NCI-H2227 (cell line): ENCODE measurements around the gene POLR2J.
"Not testable (repeated sequence)": the region's sequence is repeated elsewhere in the genome, so short reads cannot be mapped to it uniquely, and the experiment has no call there.

Source experiments
- DNase-seq: peaks from one replicate; lab custom pipeline; 2025; ENCODE audit not compliant: unreplicated experiment; lab: John Stamatoyannopoulos, UW

Gene POLR2J

DNA sequence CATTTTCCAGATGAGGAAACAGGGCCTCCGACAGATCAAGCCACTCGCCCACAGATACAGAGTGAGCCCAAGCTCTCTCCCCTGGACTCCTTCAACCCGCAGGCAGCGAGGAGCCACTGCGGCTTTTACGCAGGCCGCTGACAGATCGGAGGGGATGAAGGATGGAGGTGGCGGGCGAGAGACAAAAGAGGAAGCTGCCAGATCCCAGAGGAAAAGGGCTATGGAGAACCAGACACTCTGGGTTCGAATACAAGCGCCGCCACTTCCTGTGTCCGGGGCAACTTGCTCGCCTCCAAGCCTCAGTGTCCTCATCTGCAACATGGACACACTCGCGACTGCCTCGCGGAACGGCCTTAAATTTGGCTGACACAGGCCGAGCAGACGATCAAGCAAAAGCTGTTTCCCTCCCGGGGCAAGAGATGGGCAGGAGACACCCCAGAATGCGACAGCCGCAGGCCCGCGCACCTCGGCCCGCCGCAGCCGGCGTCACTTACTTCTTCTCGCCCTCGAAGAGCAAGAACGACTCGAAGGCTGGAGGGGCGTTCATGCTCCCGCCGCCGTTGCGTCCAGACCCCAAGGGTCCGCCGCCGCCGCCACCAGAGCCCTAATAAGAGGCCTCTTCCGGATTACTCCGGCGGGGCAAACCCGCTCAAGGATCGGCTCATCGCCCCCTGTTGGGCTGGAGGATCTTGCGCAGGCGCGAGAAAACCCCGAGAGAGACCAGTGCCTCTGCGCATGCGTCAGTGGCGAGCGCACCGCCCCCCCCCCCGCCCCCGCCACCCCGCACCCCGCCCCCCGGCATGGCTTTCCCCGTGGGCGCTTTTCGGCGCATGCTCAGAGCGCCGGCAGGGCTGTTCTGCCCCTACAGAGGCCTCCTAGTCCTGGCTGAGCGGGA, at the start of gene POLR2J:
Gene POLR2J (minus strand): TSS at position 609 of the 895 bp plus-strand sequence. CDS start 62 bp downstream, at position 547.
- DNase-seq = not testable (repeated sequence)

DNA sequence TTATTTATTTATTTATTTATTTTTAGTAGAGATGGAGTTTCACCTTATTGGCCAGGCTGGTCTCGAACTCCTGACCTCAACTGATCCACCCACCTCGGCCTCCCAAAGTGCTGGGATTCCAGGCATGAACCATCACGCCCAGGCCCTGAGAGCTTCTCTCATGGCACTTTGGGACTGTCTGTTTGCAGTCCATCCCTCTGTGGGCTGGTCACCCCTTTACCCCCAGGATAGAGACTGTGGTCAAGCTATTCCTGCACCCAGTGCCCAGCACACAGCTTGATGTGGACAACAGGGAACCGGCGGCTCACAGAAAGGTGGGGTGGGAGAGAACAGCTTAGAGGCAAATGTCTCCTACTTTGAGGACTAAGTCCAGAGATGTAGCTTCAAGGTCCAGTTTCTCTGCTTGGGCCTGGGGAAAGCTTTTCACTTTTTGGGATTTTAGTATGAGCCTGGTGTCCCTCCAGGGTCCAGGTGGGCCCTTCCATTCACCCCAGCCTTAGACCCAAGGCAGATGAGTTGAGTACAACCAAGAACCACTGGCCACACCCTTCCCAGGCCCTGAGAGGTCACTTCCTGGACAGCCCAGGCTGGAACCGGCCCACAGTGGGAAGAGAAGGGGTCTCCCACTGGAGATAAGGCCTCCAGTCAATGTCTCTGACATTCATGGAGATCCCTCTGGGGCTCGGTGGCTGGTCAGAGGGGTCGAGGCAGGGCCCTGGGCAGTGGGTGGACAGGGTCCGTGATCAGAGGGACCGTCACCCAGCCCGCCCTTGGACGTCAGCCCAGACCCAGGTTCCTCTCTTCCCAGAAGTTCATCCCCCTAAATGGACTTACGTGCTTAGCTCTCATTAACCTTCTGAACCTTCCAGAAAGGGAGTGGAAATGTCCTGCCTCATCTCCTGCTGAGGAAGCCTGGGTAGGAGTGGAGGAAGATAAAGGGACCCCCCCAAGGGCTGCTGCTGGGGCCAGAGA, 49.4 kb upstream of the POLR2J start:
- DNase-seq = not testable (repeated sequence)

DNA sequence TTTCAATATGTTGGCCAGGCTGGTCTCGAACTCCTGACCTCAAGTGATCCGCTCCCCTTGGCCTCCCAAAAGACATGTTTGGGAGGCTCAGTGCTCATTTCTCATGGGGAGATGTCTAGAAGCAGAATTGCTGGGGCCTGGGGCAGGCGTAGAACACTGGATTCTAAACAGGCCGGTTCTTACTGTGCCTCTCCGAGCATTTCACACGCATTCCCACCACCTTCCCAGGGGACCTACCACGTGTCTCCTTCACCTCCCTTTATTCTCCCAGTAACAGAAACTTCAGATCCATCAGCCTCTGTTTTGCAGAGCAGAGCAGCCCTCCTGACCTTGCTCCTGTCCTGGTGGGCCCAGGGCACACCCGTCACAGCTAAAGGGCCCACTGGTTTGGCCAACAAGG, 48.5 kb upstream of the POLR2J start:
- DNase-seq = not testable (repeated sequence)

DNA sequence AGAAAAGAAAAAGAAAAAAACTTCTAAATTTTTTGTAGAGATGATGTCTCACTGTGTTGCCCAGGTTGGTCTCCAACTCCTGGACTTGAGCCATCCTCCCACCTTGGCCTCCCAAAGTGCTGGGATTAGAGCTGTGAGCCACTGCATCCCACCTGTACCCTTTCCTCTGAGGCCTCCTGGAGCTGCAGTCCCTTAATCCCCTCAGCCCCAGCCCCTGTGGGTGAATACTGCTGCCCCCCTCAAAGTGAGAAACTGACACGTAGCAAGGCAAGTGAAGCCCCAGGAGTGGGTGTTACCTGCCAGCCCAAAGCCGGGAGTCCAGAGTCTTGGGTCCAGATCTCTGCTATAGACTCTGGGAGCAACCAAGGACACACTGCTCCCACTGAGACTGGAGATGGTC, 46.1 kb upstream of the POLR2J start:
- not testable (repeated sequence) for DNase-seq

DNA sequence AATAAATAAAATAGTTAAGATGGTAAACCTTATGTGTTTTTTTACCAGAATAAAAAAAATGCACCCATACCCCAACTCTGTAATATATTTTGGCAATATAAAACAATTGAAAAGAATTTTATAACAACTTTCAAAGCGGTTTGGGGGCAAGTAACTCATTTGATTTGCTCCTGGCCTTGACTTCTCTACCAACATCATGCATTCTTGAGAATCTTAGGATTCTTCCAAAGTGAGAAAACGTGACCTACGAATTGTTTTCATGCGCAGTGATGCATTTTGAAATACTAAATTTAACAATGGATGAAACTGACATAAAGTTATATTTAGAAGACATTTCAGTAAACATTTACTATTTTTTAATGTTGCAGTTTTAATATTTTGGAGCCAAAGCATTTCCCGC, 42.1 kb upstream of the POLR2J start:
- DNase-seq = not testable (repeated sequence)

DNA sequence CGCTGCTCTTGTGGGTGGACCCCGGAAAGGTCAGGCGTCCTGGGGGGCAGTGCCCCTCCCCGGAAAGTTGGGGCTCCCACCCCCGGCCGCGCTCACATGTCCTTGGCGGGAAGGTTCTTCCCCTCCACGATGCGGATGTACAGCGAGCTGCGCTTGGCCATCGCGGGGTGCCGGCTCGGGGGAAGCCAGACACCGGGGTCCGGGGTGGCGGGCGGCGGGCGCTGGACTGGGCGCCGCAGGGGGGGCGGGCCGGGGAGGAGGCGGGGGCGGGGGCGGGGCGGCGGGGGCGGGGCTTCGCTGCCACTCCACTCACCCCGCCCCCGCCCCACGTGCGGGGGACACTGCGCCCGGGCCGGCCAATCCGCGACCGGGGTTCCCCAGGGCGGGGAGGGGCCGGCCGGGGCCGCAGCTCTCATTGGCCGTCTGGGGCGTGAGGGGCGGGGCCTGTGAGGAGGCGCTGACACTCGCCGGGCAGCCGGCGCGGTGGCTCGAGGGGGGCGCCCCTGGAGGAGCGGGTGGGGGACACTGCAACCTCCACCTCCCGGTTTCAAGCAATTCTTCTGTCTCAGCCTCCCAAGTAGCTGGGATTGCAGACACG, 38.9 kb upstream of the POLR2J start, which contains the start of gene RASA4B:
Gene RASA4B (minus strand): TSS at position 228 of the 598 bp plus-strand sequence. CDS start 67 bp downstream, at position 161.
- DNase-seq = not testable (repeated sequence)

DNA sequence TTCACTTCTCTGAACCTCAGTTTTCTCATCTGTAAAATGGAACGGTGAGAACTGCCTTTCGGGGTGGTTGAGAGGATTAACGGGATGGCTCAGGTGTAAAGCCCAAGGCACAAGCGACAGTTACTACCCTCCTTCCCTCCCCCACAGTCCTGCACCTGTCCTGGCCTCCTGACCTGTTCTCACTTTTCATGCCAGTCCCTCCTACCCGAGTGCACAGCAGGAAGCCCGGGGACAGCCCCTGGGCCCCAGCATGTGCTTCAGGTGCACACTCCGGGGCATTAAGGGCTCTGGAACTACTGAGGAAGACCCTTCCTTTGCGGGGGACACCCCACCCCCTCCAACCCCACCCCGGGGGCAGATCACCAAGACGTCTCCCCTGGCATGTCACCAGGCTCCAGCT, 38.2 kb upstream of the POLR2J start:
- DNase-seq = not testable (repeated sequence)

DNA sequence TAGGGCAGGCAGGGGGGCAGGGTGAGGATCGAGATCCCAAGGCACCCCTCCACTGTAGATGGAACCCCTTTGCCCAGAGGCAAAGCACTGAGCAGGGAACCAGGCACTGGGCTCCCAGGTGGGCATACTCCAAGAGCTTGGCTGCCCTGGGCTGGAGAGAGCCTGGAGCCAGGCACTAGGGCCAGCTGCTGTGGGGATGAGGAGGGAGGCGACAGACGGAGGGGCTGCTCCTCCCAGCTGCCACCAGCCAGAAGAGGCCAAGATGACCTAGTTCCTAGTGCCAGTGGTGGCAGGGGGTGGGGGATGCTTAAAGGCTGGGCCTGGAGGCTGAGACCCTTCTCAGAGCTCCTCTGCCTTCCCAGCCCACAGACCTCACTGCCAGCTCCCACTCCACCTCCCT, 37.2 kb upstream of the POLR2J start:
- not testable (repeated sequence) for DNase-seq

DNA sequence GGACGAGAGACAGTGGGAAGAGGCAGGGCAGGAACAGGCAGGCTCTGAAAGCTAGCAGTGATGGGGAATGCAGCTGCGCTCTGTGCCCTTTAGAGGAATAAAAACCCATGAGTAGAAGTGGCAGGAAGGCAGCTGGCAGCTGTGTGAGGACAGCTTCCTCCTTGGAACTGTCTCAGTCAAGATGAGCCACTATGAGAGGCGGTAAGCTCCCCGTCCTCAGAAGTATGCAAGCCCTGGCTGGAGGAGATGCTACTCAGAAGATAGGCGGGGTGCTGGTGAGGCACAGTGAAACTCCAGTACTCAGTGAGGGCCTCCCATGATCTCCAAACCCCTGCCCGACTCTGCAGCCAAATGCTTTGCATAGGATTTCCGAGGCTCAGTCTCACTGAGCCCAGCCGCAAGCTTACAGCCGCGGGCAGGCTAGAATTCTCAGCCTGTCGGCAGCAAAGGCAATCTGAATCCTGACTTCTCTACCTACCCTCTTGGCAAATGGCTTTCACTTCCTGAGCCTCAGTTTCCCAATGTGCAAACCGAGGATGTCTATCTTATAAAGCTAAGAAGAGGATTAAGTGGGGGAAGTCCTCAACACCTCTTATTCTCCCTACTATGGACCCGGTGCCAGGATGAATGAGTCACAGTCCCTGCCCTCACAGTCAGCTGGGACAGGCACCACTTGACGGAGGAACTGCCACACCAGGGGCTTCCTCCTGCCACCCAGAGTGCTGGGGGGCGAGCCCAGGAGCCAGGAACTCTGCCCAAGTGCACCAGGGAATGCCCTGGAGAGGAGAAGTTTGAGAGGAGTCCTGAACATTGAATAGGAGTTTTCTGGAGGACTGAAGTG, 36.4 kb upstream of the POLR2J start:
- not testable (repeated sequence) for DNase-seq

DNA sequence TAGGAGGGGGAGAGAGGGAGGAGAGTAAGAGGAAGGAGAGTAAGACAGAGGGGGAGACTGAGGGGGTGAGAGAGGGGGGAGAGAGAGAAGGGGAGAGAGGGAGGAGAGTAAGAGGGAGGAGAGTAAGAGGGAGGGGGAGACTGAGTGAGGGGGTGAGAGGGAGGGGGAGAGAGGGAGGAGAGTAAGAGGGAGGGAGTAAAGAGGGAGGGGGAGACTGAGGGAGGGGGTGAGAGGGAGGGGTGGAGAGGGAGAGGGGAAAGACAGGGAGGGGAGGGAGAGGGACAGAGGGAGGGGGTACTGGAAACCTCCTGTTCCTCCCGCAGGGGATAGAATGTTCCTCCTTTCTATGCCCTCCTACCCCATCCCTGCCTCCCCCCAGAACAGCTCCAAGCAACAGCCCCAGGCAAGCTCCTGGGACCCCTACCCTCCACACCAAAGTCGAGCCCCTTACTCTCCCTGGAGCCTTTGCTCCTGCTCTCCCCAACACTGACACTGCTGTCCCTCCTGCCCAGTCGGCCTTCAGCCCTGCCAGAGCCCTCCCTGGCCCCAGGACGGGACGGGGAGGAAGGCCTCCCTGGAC, 34.0 kb upstream of the POLR2J start:
- not testable (repeated sequence) for DNase-seq

DNA sequence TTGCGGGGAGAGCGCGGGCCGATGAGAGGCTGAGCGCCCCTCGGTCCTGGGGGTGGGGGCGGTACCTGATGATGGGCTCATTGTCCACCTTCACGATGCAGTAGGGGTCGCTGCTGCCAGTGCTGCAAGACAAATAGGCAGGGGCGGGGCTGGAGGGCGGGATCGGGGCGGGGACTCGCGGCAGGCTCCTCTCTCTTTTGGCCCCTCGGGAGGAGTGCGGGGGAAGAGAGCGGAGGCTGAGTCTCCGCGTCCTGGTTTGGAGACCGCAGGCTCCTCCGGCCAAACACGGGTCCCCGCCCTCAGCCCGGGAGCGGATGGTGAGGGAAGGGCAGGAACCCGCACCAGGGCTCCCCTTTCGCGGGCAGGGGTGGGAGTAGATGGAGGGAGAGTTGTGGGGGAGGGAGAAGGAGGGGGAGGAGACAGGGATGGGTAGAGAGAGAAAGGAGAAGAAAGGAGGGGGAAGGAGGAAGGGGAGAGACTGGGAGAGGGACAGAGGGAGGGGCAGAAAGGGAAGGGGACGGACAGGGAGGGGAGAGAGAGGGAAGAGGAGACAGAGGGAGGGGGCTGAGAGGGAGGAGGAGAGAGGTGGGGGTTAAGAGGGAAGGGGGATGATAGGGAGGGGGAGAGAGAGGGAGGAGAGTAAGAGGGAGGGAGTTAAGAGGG, 33.3 kb upstream of the POLR2J start:
- not testable (repeated sequence) for DNase-seq

DNA sequence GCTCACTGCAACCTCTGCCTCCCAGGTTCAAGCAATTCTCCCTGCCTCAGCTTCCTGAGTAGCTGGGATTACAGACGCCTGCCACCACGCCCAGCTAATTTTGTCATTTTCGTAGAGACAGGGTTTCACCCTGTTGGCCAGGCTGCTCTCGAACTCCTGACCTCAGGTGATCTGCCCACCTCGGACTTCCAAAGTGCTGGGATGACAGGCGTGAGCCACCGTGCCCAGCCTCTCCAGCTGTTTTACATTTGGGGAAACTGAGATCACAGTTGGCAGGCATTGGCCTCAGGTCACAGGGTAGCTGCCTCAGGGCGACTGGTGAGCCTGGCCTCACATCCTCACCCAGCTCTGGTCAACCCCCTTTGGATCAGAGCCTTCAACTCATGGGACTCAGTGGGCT, 31.9 kb upstream of the POLR2J start:
- not testable (repeated sequence) for DNase-seq

DNA sequence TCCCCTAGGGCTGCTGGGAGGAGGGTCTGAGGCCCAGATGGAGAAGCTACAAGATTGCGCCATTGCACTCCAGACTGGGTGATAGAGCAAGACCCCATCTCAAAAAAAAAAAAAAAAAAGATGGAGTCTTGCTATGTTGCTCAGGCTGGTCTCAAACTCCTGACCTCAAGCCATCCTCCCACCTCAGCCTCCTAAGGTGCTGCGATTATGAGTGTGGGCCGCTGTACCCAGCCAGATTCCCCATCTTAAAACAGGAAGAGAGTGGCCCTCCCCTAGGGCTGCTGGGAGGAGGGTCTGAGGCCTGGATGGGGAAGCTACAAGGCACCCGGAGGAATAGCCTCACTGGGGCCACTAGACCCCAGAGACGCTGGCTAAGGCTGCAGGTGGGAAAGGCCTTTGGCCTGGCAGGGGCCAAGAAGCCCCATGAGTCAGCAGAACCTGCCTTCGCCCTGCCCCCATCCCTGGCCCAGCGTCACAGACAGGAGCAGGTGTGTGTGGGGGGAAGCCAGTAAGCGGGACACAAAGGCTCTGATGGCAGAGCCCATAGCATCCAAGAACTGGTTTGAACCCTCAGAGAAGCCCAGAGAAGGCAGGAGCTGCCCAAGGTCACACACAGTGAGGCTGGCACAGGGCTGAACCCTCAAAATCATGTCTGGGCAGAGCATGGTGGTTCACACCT, 28.8 kb upstream of the POLR2J start:
- not testable (repeated sequence) for DNase-seq

DNA sequence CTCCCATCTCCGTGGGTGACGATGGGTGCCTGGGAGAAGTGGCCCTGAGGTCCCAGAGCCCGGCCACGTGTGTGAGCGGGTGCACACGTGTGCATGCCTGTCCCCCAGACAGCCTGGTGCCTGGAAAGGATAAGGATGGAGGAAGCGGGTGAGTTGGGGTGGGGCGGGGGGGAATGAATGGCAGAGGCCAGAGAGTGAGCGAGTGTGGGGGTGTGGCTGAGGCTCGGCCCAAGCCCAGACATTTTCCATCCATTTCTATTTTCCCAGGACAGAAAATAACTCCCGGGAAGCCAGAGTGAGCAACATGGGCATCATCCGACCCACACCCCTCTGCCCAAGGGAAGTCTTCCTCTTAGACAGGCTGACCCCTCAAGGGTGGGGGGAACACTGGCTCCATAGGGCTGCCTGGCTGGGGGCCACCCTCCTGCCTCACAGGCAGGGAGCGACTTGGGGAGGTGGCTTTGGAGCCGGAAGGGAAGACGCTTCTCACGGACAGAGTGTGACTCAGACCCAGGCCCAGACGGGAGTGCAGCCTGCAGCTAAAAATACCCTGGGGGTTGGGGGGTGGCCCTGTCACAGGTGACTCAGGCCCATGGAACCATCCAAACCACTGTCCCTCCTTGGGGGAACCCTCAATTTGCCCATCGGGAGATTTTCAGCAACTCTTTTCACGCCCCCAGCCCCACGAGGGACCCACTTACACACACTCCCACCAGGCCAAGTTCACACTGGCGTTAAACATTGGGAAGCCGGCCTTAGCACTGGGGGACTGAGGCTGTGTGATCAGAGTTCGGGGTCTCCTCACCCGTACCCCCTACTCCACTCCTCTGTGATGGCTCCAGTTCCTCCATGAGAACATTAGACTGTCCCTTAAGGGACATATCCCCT, 26.8 kb upstream of the POLR2J start:
- DNase-seq = not testable (repeated sequence)

DNA sequence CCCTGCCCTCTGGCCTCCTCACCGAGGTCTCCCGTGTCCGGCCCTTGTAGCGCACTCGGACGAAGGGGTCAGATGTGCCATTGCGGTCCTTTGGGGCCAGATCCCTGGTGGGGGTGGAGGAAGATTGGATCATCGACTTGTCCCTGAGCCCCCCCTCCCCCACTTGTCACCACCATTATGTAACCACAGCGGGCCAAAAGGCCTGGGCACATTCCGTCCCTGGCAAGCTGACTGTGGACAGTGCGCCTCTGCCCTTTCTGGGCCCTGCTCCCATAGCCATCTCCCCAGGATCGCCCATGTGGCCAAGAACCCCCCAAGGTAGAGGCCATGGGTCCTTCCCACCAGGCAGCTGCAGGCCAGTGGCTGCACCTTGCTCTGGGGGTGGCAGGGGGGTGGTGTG, 24.4 kb upstream of the POLR2J start:
- DNase-seq = not testable (repeated sequence)

DNA sequence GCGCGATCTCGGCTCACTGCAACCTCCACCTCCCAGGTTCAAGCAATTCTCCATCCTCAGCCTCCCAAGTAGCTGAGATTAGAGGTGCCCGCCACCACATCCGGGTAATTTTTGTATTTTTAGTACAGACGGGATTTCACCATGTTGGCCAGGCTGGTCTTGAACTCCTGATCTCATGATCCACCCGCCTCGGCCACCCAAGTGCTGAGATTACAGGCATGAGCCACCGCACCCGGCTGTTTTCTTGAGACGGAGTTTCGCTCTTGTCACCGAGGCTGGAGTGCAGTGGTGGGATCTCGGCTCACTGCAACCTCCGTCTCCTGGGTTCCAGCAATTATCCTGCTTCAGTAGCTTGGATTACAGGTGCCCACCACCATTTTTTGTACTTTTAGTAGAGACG, 19.6 kb upstream of the POLR2J start:
- not testable (repeated sequence) for DNase-seq

DNA sequence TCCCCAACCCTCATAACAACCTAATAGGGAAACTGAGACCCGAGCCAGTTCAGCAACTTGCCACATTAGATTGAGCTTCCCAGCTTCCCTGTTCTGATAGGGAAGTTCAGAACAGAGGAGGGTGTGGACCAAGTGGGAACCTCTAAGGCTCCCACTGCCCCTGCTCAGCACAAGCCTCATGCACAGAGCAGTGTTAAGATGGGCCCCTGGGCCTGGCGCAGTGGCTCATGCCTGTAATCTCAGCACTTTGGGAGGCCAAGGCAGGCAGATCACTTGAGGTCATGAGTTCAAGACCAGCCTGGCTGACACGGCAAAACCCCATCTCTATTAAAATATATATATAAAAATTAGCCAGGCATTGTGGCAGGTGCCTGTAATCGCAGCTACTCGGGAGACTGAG, 18.6 kb upstream of the POLR2J start:
- DNase-seq = not testable (repeated sequence)

DNA sequence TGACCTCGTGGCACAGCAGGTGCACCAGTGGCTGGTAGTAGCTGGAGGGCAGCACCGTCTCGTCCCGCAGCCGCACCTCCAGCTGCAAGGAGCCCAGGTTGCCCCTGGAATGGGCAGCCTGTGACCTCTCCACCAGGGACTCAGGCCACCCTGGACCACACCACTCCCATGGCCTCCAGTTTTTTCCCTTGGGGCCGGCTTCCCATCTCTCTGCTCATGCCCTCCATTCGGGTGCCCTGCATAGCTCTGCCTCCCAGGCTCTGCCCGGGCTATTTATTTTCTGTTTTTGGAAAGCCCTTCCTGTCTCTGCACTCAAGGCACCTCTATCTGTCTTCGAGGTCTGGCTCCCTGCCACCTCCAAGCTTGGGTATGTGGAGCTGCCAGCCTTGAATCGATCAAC, 18.1 kb upstream of the POLR2J start:
- DNase-seq = not testable (repeated sequence)
